ENCODE measurements around the gene MAPK8.

MAPK8 gene

DNA sequence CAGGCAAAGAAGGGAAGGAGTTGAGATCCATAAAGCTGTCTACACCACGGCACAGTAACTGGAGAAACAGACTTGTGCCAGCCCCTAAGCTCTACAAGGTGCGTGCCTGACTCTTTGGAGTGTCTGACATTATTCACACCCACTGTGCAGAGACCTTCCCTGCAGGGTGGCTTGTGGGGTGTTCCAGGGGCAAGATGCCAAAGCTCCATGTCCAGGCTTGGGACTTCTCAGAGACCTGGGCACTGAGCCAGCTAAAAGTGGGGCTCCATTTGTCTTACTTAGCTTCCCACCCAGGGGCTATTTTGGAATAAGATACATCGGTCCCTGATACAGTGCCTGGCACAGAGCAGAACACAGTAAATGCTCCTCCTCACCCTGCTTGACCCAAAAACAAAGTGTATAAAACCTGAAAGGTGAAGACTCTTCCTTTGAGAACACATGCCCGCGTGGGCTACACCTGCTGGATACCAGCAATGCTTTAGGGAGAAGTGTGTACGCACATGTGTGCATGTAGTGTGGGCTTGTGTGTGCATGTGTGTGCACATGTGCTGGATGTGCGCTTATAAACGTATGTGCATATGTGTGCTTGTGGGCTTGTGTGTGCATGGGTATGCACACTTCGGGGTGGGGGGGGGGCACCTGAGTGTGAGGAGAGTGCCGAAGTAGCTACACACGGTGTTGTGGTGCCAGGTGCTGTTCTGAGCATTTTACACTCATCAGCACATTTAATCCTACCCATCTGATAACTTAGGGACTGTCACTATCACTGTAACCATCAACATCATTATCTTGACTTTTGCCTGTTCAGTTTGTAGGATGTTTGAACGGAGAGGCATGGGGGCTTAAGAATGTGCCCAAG is 155.4 kb downstream of the MAPK8 start:
- H3K4me3 ChIP-seq (replicated peaks; ENCODE audit: low read depth, low read length) = no peak overlapping the region
- TF ChIP-seq, protein P1, sequence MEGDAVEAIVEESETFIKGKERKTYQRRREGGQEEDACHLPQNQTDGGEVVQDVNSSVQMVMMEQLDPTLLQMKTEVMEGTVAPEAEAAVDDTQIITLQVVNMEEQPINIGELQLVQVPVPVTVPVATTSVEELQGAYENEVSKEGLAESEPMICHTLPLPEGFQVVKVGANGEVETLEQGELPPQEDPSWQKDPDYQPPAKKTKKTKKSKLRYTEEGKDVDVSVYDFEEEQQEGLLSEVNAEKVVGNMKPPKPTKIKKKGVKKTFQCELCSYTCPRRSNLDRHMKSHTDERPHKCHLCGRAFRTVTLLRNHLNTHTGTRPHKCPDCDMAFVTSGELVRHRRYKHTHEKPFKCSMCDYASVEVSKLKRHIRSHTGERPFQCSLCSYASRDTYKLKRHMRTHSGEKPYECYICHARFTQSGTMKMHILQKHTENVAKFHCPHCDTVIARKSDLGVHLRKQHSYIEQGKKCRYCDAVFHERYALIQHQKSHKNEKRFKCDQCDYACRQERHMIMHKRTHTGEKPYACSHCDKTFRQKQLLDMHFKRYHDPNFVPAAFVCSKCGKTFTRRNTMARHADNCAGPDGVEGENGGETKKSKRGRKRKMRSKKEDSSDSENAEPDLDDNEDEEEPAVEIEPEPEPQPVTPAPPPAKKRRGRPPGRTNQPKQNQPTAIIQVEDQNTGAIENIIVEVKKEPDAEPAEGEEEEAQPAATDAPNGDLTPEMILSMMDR (IDR thresholded peaks at IDR 0.05; ENCODE audit: low read depth, low read length, missing control alignments) = no peak
- DNase-seq (ENCODE audit: extremely low read depth, low read depth) = no peak

DNA sequence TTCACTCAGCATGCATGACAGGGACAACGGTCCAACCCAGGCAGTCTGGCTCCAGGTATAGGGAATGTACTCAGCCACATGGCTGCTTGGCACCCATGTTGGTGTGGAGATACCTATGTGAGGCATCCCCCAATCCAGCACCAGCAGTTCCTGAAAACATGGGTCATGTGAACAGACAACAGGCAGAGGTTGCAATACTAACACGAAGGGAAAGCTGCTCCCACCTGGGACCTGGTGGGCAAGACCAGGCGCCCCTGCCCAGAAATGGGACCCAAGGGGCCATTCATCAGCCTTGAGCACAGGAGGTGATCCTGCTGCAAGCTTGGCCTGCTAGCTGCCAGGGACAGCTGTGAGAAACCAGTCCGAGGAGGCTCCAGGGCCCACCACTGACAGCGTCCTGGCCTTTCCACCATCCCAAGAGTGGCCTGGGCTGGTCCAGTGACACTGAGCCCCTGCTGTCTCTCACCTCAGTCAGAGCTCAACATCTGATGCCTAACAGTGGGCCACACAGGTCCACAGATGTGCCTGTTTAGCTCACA is 156.1 kb downstream of the MAPK8 start:
- DNase-seq (ENCODE audit: extremely low read depth, low read depth) = no peak
- TF ChIP-seq, protein P1 (IDR thresholded peaks at IDR 0.05; ENCODE audit: low read depth, low read length, missing control alignments) = no peak
- H3K4me3 ChIP-seq (replicated peaks; ENCODE audit: low read depth, low read length) = no peak overlapping the region

DNA sequence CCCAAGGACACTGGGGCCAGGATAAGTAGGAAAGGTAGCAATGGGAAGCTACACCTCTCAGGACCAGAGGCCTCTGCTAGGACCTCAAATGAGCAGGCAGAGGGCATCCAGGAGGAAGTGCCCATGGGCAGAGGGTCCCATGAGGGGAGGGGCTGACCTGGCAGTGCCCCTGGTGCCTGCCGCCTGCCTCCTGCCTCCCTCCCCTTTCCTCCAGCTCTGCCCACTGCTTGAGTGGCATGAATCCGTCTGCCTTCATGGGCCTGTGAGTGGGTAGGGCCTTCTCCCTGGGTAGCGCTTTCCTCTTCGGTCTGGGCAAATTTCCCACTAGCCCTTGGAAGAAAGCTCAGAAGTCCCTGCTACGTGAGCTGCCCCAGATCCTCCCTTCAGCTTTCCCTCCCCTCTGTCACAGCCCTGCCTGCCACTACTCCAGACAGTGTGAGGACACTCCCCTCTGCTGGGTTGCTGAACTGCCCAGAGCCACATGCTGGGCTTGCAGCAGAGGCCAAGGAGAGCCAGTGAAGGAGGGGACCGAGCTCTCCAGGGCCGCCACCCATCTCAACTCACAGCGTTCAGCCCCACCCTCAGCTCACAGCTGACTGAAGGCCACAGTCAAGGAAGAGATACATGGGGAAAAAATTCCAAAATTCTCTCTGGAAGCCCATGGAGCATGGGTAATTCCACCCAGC is 157.0 kb downstream of the MAPK8 start:
- TF ChIP-seq, protein P1 (IDR thresholded peaks at IDR 0.05; ENCODE audit: low read depth, low read length, missing control alignments) = no peak
- no peak for DNase-seq (ENCODE audit: extremely low read depth, low read depth)
- no peak overlapping the region for H3K4me3 ChIP-seq (replicated peaks; ENCODE audit: low read depth, low read length)

DNA sequence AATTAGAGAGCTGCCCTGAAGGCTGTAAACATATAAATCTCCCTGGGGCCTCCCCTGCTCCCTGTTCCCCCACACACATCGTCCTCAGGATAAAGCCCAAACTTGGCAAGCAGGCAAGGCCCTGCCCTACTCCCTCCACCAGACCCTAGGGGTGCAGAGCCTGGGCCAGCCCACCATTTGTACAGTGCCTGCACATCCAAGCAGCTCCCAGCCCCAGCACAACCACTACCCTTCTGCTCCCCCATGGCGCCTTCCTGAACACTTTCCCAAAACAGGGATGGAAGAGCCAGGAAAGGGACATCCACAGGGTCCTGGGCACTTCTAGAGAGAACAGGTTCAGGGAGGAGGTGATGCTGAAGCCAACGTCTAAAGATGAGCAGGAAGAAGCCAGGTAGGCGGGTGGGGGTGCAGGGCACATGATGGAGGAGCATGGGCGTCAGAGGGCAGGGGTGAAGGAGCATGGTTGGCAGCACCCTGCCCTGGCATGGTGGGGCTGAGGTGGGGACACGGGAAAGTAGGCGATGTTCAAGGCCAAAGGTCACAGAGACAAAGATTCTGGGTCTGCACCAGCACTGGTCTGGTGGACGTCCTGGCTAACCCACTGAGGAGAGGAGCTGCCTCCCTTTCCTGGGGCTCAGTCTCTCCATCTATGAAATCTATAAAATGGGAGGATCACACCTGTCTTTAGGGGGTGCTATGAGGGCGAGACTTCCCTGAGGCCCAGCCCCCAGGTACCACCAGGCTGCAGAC is 157.8 kb downstream of the MAPK8 start:
- no peak overlapping the region for H3K4me3 ChIP-seq (replicated peaks; ENCODE audit: low read depth, low read length)
- TF ChIP-seq, protein P1 (IDR thresholded peaks at IDR 0.05; ENCODE audit: low read depth, low read length, missing control alignments) = no peak
- DNase-seq (ENCODE audit: extremely low read depth, low read depth) = no peak

DNA sequence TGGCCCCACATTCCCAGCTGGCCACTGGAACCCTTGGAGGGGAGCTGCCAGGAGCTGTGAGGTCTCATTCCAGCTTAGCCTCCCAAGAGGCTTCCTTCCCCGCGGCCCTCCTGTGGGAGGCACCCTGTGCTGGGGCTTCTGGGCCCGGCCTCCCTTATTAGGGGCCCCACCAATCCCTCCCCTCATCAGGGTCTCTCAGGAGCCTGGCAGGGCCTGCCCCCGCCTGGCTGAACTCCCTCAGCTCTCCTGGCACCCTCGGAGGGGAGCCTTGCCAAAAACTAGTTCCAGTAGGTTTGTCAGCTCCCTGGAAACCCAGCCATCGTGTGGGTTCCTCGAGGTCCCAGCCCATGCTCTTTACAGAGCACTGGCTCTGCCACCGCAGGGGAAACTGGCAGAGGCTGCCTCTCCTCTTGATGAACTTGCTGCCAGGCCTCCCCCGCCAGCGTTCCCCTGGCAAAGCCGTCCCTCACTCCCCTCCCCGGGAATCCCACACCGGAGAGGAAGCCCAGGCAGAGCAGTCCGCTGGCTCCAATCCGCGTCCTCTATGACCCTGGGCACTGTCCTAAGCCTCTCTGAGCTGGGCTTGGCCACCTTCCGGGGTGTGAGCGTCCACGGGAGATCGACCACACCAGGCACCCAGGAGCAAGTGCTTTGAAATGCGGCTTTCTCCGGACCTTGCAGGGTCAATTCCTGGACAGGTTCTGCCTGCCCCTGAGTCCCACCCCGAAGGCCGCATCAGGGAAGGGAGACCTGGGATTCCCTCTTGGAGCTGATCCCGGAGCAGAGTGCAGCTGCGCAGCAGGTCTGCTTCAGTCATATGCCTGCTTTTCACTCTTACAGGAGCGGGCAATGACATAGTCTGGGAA is 158.6 kb downstream of the MAPK8 start:
- no peak overlapping the region for H3K4me3 ChIP-seq (replicated peaks; ENCODE audit: low read depth, low read length)
- TF ChIP-seq, protein P1 (IDR thresholded peaks at IDR 0.05; ENCODE audit: low read depth, low read length, missing control alignments) = no peak
- DNase-seq (ENCODE audit: extremely low read depth, low read depth) = no peak

Data from HFF-Myc (cell line).